ENCODE data around the gene RNF213. TPM values are rescaled to one million over a fixed set of nuclear protein-coding genes. Genes with fewer than 3 reads are reported as not detected.

Gene RNF213
- total and polyA plus RNA-seq, 2 of the 8 experiments (the other 6 are each of a cell fraction or from before 2014, with no cell fraction given), result 33.8 to 62.8 TPM

- no peak for TF ChIP-seq E2F6 (IDR thresholded peaks at IDR 0.05)
These were observed 31.6 kb upstream of the RNF213 start (continued) for GRCh38 chr17:80229011-80229410.

Measured in H1 (cell line).